Medulla oblongata (tissue), 1 donor: Measurements from ENCODE around the gene TRRAP.

ENCODE experiments used
- DNase-seq: peaks from one replicate; pipeline ENCODE4 v3.0.0-alpha.2; 2015; ENCODE audit errors: extremely low spot score

The TRRAP gene

DNA sequence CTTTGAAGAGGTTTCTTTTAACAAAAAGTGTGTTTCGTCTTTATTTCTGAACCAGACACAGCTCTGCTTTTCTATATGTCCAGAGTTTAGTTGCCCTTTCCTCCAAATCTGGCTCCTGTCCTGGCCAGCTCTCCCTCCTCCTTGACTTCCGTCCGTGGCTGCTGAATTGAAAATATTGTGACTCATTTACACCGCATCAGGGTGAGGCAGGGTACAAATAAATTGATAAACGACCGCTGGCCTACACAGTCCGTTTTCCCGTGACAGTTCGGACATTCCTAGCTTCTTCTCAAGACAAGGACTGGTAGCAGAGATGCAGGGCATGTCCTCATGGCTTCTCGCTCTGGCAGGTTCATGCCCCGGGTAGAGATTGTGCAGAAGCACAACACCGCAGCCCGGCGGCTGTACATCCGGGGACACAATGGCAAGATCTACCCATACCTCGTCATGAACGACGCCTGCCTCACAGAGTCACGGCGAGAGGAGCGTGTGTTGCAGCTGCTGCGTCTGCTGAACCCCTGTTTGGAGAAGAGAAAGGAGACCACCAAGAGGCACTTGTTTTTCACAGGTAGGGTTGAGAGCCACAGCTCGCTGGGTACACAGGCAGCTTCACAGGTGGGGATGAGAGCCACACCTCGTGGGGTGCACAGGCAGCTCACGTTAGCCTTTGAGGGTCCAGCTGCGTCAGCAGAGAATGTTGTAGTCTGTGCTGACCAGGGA lies 126.6 kb downstream of the TRRAP start:
- DNase-seq: no peak

GRCh38 chr7:99005776-99006175 lies 127.4 kb downstream of the TRRAP start:
- DNase-seq: peak; percentile 31

GRCh38 chr7:99006739-99007424 lies 128.6 kb downstream of the TRRAP start:
- no peak for DNase-seq

DNA sequence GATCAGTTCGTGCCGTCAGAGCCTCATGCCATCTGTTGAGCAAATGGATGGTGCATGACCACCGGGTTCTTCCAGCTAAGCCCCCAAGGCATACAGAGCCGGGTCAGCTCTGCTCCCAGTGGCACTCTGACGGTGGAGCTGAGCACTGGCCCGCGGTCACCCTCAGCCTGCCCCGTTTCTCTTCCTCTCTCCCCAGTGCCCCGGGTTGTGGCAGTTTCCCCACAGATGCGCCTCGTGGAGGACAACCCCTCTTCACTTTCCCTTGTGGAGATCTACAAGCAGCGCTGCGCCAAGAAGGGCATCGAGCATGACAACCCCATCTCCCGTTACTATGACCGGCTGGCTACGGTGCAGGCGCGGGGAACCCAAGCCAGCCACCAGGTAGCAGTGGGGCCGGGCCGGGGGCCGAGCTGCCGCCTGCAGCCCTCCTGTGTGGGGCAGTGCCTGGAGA lies 129.9 kb downstream of the TRRAP start:
- DNase-seq: no peak

GRCh38 chr7:99008921-99009530 lies 130.7 kb downstream of the TRRAP start:
- no peak for DNase-seq

DNA sequence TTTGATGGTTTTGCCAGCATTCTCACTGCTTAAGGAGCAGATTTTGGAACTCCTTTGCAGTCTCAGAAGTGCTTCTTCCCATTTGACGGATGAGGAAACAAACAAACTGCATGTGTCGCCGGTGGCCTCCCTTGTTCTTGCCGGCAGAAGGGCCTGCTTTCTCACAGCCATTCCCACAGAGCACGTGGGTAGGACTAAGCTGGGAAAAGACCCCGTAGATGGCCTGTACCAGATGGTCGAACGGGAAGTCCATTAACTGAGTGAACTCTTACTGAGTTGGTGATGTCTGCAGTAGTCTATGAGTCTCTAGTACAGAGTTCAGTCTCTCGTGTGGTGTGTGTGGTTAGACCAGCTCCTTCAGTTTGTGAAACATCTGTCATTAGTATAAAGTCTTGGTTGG lies 131.9 kb downstream of the TRRAP start:
- no peak for DNase-seq

- no peak for DNase-seq
Observed at GRCh38 chr7:99011341-99011705, 133.0 kb downstream of the TRRAP start.

GRCh38 chr7:99011706-99012404 lies 133.5 kb downstream of the TRRAP start:
- DNase-seq: no peak

GRCh38 chr7:99012722-99013121 lies 134.4 kb downstream of the TRRAP start:
- no peak for DNase-seq

GRCh38 chr7:99013266-99014112 lies 135.2 kb downstream of the TRRAP start:
- no peak for DNase-seq

- DNase-seq: no peak
Observed at GRCh38 chr7:99014113-99014985, 136.0 kb downstream of the TRRAP start.

DNA sequence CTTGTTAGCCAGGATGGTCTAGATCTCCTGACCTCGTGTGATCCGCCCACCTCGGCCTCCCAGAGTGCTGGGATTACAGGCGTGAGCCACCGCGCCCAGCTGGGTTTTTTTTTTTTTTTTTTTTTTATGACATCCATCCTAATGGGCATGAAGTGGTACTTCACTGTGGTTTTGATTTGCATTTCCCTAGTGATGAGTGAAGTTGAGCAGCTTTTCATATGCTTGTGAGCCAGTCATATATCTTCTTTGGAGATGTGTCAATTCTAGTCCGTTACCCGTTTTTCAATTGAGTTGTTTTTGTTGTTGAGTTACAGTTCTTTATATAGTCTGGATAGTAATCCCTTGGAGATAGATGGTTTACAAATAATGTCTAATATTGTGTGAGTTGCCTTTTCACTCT lies 137.9 kb downstream of the TRRAP start:
- DNase-seq: no peak

GRCh38 chr7:99019523-99020412 lies 141.4 kb downstream of the TRRAP start:
- DNase-seq: no peak

DNA sequence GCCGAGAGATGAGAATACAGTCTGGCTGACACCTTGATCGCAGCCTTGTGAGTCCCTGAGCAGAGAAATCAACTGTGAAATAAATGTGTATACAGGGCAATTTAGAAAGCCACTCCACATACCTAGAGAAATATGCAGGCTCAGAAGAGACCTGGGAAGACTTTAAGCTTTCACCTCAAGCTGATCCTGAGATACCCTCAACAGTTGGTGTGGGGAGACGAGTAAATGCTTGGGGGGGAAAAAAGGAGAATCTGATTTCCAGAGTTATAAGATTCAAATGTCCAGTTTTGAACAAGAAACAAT lies 142.0 kb downstream of the TRRAP start:
- DNase-seq: no peak

GRCh38 chr7:99021941-99022560 lies 143.7 kb downstream of the TRRAP start:
- no peak for DNase-seq

- no peak for DNase-seq
Observed at GRCh38 chr7:99024066-99024465, 145.7 kb downstream of the TRRAP start.

DNA sequence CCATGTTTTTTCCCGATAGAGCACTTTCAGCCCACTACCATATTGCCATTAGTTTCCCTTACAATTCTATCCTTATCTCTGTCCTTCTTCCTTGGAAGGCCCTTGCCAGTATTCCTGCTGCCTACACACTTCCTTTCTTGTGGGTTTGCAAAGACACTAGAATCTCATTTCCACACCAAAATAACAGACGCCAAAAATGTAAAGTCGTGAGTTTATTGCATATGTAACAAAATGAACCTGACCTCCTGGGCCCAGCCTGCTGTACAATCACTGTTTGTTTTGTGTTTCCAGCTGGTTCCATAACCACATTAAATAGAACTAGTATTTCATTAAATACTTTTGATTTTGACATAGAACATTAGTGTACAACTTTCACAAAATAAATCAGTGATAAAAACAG lies 148.9 kb downstream of the TRRAP start:
- DNase-seq: no peak

- no peak for DNase-seq
Observed at GRCh38 chr7:99027841-99028240, 149.5 kb downstream of the TRRAP start.

- DNase-seq: no peak
Observed at GRCh38 chr7:99028261-99028973, 150.1 kb downstream of the TRRAP start.
